Kidney (tissue), 14 donors: ENCODE measurements around the gene RSPH6A. TPM values are rescaled to one million over a fixed set of nuclear protein-coding genes. Genes with fewer than 3 reads are reported as not detected.

Experiments
- DNase-seq, 5 donors: peaks; one replicate each; pipeline ENCODE4 v3.0.0-alpha.2; 2013 to 2020
- FAIRE-seq: peaks from 2 replicates; lab custom pipeline; 2012; peaks lifted over from hg19 to GRCh38; lab: Jason Lieb, UNC
- H3K27ac ChIP-seq, 2 donors: one replicate each; pipeline ENCODE4 v1.7.0; 2013; ENCODE audit warnings: low read depth in 2 of 2, low read length in 2 of 2, inconsistent platforms in 1 of 2
- H3K27me3 ChIP-seq: one replicate; pipeline ENCODE4 v1.7.1; 2013; ENCODE audit warnings: low read length, inconsistent platforms; ENCODE audit not compliant: control insufficient read depth, insufficient read depth
- H3K36me3 ChIP-seq, 3 donors: one replicate each; pipeline versions ENCODE4 v1.7.0 to v1.7.1; 2013; ENCODE audit warnings: low read length in 3 of 3, control low read depth in 1 of 3, inconsistent platforms in 1 of 3; ENCODE audit not compliant: insufficient read depth in 3 of 3, control insufficient read depth in 2 of 3
- H3K4me1 ChIP-seq, 3 donors: one replicate each; pipeline versions ENCODE4 v1.7.0 to v1.7.1; 2013; ENCODE audit warnings: low read length in 3 of 3, inconsistent platforms in 1 of 3, low read depth in 1 of 3; ENCODE audit not compliant: control insufficient read depth in 2 of 3, insufficient read depth in 2 of 3
- H3K4me3 ChIP-seq, 3 donors: one replicate each; pipeline versions ENCODE4 v1.7.0 to v1.8.1; 2013; ENCODE audit warnings: low read length in 3 of 3, control low read depth in 1 of 3, inconsistent platforms in 1 of 3
- H3K9ac ChIP-seq, 3 donors: one replicate each; pipeline versions ENCODE4 v1.7.0 to v1.7.1; 2013; ENCODE audit warnings: low read length in 3 of 3, control low read depth in 1 of 3, inconsistent platforms in 1 of 3
- H3K9me3 ChIP-seq, 3 donors: one replicate each; pipeline versions ENCODE4 v1.7.0 to v1.7.1; 2013; ENCODE audit warnings: low read length in 3 of 3, control low read depth in 1 of 3, inconsistent platforms in 1 of 3; ENCODE audit not compliant: control insufficient read depth in 2 of 3, insufficient read depth in 1 of 3
- CTCF ChIP-seq: IDR thresholded peaks from 3 replicates; pipeline ENCODE4 v1.5.1; 2012; ENCODE audit warnings: mild to moderate bottlenecking, moderate library complexity, borderline replicate concordance; ENCODE audit not compliant: insufficient read depth; ENCODE audit errors: extremely low read depth
- intact Hi-C: fragments of 100-400 bp; cut with DNase I; formaldehyde crosslinking; loops from one replicate; pipeline ENCODE4 v1.11.1; 2022
- polyA plus RNA-seq: library from polyadenylated mRNA; stranded (reverse); fragments of 350-450 nt; fragmentation: Illumina TruSeq; extraction: RNeasy Lipid Tissue Mini Kit (QIAGEN cat#74804); gene quantifications from one replicate; pipeline ENCODE4 v1.2.3, GENCODE V29; 2014; ENCODE audit warnings: low read depth, low replicate concordance; ENCODE audit not compliant: insufficient read depth
- total RNA-seq: library from RNA; stranded (reverse); fragmentation: NEBNext Ultra II Directional; extraction: Animal tissue kit (Norgen Biotek cat#: 25700); gene quantifications from one replicate; pipeline ENCODE4 v1.2.1, GENCODE V29; 2021
- donor health status: control.
- donor health status: control.
- donor health status: control.
- donor health status: control.
- donor health status: control.
- donor health status: DM: yes; HTN: yes; CAD: no.
- donor health status: Normal renal cell carcinoma (clear cell type).

The RSPH6A gene
- total and polyA plus RNA-seq, 2 donors from 2014 or later: 0.13 TPM; not detected in 1

DNA sequence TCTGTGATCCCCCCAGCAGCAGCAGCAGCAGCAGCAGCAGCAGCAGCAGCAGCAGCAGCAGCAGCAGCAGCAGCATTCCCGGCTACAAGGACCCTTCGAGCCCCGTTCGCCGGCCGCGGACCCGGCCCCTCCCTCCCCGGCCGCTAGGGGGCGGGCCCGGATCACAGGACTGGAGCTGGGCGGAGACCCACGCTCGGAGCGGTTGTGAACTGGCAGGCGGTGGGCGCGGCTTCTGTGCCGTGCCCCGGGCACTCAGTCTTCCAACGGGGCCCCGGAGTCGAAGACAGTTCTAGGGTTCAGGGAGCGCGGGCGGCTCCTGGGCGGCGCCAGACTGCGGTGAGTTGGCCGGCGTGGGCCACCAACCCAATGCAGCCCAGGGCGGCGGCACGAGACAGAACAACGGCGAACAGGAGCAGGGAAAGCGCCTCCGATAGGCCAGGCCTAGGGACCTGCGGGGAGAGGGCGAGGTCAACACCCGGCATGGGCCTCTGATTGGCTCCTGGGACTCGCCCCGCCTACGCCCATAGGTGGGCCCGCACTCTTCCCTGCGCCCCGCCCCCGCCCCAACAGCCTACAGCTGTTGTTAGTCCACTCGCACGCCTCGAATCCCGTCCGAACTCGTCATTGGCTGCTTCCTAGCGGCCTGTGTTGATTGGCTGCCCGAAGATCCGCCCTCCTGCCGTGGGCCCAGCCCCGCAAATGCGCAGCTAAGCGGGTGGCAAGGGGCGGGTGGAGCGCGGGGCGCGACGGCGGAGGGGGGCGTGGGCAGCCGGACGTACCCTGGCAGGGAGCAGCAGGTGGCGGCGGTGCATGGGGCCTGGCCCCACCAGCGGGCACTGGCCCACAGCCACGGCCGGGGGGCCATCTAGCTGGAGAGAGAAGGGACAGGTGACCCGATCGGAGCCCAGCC lies 44.7 kb downstream of the RSPH6A start:
- Histone ChIP-seq H3K4me3 (peak overlapping the region; percentile 57 to 69 (median 58)), H3K27ac (peak overlapping the region; percentile 92 to 94), H3K36me3 (peaks cover 0 to 2% (median 0%) of the 10 kb centered on the region in 3 donors), H3K27me3 (no peaks in the 10 kb centered on the region), H3K4me1 (peaks cover 0 to 17% (median 12%) of the 10 kb centered on the region in 3 donors), H3K9ac (peak overlapping the region in 2 of 3 donors; percentile 27 to 82), H3K9me3 (no peaks in the 10 kb centered on the region)
- intact Hi-C loops: no loop called here
- DNase-seq: peak; percentile 98 to 99 (median 99)
- FAIRE-seq: peak; percentile 84
- TF ChIP-seq CTCF: peak; percentile 82

- Histone ChIP-seq H3K27ac (peak overlapping the region; percentile 92 to 94), H3K9me3 (no peaks in the 10 kb centered on the region), H3K4me1 (peaks cover 0 to 17% (median 12%) of the 10 kb centered on the region in 3 donors), H3K36me3 (peaks cover 0 to 2% (median 0%) of the 10 kb centered on the region in 3 donors), H3K9ac (peak overlapping the region in 2 of 3 donors; percentile 12 to 40), H3K27me3 (no peaks in the 10 kb centered on the region), H3K4me3 (peak overlapping the region; percentile 40 to 69 (median 58))
- intact Hi-C loops: no loop called here
- peak in 2 of 5 donors; percentile 89 to 92 for DNase-seq
- FAIRE-seq: no peak
- no peak for TF ChIP-seq CTCF
Observed at GRCh38 chr19:45769821-45770191, 45.3 kb downstream of the RSPH6A start.

- intact Hi-C loops: no loop called here
Observed at GRCh38 chr19:45768984-45769782, 45.9 kb downstream of the RSPH6A start, which contains the start of gene SIX5. TSS of gene SIX5 (minus strand) at chr19:45769252. CDS start at chr19:45768844, 408 bp downstream.

More at GRCh38 chr19:45768984-45769782, 45.9 kb downstream of the RSPH6A start, which contains the start of gene SIX5:
- Histone ChIP-seq H3K27me3 (no peaks in the 10 kb centered on the region), H3K36me3 (peaks cover 0 to 2% (median 0%) of the 10 kb centered on the region in 3 donors), H3K4me1 (peaks cover 0 to 15% (median 12%) of the 10 kb centered on the region in 3 donors), H3K4me3 (peak within 1 kb of the TSS; percentile 82 to 86 (median 83)), H3K9ac (peak within 1 kb of the TSS; percentile 75 to 86 (median 80)), H3K9me3 (no peaks in the 10 kb centered on the region), H3K27ac (peak within 1 kb of the TSS; percentile 97 to 99)
- DNase-seq (peak; percentile 99 to 100 (median 99)), FAIRE-seq (no peak)
- TF ChIP-seq CTCF: no peak
